GM18498 (cell line): ENCODE measurements around the gene CGB7.
"Not testable (repeated sequence)": the region's sequence is repeated elsewhere in the genome, so short reads cannot be mapped to it uniquely, and the experiment has no call there.

ENCODE experiments used
- ATAC-seq: cut with Tn5 transposase; IDR thresholded peaks from one replicate; pipeline ENCODE4 v1.9.1; 2021; ENCODE audit warnings: mild to moderate bottlenecking, moderate library complexity; ENCODE audit not compliant: unreplicated experiment

The CGB7 gene

DNA sequence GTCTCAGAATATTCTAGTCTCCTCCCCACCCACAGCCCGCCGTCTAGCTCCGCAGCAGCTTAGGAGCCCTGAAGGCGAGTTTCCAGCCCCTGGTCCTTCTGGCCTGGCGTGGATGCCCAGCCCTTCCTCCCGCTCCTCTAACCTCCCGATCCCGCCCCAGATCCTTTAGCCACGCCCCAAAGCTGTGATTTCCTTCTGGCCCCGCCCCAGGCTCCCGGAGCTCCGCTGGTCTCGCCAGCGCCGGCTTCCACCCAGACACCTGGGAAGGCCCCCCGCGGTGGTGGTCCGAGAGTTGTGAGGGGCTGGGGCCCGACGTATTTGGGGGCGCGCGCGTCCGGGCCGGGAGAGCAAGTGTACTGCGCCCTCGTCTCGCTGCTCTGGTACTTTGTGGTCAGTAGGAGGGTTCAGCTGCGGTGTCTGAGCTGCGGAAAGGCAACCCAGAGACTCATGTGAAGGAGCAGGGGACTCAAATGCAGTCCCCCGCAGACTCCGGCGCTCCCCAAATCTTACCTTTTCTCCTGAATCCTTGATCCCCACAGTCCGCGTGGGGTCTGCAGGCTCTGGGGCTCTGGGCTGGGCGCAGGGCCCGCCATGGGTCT, at the start of gene CGB7:
Gene CGB7 (minus strand): TSS at position 114 of the 599 bp plus-strand sequence. CDS start 2,374 bp downstream, outside the sequence.
- ATAC-seq = no peak

DNA sequence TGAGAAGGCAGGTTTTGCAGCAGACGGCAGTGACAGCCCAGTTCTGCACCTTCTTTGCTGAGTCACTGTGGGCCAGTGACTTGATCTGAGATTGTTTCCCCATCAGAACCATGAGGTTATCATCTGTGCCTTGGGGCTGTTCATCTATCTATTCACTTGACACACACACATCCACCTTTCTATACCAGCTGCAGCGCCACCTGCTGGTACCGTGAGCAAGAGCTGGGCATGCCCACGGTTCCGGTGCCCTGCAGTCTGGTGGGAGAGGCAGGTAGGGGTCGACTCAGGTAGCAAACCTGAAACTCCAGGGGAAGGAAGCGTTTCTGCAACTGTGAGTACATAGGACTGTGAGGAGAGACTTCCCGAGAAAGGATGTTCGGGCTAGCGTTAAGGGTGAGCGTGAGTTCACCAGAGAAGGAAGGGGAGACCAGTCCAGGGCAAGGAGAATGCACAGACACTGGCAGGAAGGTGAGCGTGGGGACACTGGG, 49.1 kb upstream of the CGB7 start:
- ATAC-seq = no peak

DNA sequence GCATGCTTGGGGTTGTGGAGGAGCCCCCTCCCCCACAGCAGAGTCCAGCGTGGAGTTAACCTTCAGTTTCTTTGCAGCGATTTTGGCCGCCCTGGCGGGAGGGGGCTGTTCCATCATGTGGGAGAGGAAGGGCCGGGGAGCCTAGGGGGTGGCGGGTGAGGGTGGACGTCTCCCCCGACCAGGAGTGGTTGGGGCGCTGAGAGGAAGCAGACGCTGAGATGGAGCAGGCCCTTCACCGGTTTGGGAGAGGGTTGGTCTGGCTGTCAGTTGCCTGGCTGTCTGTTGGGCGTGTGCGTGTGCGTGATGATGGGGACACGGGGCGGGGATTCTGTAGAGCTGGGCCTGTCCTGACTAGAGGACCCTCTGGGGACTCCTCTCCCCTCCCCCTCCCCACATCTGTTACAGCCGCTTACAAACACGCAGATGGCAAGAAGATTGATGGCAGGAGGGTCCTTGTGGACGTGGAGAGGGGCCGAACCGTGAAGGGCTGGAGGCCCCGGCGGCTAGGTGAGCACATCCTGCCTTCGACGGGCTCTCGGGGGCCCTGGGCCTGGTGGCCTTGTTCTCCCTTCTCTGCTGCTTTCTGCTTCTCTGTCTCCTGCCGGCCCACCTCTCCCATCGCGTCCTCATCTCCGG, 46.8 kb upstream of the CGB7 start:
- ATAC-seq = no peak

DNA sequence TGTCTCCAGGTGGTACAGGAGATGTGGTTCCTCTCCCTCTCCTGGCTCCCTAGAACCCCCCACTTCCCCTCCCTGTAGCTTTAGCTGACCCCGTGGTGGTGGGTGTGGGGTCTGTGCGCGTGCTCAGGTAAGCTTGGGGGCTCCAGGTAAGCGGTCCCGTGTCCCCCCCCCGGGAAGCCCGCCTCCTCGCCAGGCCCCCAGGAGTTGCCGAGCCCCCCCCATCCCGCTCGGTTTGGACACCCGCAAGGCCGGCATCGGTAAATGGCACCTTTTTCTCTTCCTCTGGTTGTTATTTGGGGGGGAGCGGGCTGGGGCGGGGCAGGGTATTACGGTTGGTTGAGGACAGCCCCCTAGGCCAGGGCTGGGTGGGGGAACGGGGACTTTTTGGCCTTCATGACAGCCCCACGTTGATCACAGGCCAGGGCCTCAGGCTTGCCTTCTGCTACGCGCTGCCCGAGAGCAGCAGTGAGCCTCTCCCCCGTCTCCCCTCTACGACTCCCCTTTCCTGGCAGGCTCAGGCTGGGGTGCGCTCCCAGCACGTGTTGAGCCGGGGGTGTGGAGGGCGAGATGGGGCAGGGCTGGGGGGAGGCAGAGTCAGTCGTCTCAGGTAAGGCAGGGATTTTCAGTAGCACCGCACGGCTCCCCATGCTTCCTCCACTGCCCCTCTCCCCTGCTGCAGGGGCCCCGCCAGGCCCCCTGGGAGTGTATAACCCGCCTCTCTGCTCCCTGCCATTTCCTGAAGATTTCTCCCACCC, 46.0 kb upstream of the CGB7 start:
- ATAC-seq = no peak

DNA sequence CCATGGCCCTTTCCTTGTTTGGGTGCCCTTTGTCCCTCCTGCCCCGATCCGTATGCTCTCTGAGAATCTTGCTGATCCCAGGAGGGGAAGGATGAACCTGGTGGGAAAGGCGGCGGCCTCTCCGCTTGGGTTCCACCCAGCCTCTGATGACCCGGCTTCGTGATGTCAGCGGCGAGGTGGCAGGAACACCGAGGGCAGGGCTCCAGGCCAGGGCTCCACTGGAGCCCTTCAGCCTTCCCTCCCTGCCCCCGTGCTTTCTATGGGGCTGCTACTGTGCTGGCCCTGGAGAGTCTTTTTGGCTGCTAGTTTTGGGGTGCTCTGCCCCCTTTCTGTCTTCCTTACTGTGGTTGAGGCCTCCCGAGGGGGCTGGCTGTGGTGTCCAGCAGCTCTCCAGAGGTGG, 44.8 kb upstream of the CGB7 start:
- no peak for ATAC-seq

DNA sequence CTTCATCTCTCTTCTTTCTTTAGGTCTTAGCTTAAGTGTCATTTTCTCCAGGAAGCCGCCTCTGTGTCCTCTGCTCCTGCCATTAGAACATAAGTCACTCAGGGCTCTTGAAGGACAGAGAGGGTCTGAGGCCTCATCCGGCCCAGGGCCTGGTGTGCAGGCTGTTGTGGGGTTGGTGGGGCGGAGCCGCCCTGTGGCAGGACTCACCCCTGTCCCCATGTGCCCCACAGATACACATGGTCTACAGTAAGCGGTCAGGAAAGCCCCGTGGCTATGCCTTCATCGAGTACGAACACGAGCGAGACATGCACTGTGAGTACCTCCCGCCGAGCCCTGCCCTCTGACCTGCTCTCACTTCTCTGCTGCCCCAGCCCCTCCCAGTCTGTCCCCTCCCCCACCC, 43.6 kb upstream of the CGB7 start:
- no peak for ATAC-seq

DNA sequence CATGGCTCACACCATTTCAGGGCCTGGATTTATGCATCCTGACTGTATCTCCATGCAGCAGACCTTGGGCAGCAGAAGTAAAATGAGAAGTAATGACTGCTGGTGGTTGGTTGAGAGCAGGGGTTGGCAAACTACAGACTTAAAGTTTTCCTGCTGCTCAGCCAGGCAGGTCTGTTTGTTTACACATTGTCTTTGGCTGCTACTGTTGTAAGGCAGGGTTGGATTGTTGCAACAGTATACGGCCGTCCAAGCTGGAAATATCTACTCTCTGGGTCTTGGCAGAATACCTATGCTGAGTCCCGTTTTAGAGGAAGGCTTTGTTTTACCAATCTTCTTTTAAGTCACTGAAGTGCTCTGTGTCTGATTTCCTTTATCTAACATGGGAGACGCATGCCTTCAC, 41.2 kb upstream of the CGB7 start:
- ATAC-seq = no peak

DNA sequence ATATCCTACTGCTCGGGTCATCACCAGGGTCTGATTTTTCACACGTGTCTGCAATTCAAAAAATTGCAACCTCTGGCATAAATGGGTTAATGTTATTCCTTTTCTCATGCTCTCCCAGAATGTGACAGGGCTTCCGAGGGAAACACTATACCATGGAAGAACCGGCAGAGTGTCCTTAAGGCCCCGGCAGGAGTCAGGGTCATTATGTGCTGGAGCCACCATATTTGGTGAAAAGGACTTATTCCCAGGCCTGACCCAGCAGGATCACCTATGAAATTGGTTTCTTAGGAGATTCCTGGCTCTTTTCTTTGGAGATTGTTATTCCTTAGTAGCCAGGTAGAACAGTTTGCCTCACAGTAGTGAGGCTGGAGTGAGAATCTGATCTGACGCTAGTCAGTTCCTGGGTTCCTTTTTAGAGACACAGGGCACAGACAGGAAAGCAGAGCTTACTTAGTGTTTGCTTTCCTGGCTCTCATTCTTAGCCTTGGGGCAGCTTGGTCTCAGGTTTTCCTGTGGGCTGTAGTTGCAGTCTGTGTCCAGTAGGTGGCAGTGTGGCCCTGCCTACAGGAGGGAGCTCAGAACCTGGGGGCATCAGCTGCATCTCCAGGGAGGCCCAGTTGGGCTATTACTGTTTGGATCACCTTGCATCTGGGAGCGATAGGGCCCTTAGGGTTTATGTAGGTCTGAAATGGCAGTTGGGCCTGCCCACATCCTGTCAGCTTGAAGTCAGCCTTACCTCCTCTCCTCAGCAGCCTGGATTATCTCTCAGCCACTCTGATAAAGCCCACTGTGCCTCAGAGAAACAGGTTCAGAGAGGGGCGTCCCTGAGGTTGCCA, 40.1 kb upstream of the CGB7 start:
- ATAC-seq = no peak

DNA sequence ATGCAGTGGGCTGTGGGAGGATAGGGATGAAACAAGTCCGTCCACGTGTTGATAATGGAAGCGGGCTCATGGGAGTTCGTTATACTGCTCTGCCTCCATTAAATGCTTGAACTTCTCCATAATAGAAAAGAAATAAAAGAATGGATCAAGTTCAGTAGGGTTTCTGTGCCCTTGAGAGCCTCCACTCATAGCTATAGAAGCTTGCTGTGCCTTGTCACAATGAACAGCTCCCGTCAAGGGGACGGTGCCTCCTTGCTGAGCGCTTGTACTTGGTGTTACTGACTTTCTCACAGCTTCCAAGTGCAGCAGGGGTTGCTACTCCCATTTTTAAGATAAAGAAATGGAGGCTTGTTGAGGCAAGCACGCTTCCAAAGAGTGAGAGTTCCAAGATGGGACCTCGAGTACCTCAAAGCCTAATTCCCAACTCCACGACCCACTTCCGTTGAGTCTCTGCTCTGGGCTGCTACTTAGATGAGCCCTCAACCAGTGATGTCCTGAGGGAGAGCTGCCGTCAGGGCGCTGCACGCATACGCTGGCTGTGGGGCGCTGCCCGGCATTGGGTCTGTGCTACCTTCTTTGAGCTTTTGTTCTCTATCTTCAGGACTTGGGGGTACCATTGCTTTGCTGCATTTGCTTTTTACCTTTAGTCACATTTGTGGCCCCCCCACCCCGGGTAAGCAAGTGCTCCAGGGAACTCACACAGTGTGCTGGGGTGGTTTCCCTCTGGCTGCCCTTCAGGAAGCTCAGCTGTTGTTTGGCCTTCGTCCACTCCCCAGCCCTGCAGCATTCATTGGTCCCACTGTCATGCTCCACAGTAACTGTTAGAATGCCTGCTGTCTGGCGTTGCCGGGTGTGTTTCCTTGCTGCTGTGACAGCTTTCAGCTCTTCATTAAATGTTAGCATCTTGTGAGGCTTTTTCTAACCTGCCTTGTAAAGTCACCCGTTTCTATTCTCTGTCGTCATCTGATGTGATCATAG, 37.2 kb upstream of the CGB7 start:
- no peak for ATAC-seq

DNA sequence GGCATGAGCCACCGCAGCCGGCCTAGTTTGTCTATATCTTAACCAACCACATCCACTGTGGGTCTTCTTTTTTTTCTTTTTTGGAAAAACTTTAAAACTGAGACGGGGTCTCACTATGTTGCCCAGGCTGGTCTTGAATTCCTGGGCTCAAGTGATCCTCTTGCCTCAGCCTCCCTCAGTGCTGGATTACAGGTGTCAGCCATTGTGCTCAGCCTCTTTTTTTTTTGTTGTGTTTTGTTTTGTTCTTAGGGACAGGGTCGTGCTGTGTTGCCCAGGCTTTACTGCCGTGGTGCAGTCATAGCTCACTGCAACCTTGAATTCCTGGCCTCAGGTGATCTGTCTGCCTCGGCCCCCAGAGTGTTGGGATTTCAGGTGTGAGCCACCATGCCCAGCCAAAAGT, 35.1 kb upstream of the CGB7 start:
- ATAC-seq = no peak

DNA sequence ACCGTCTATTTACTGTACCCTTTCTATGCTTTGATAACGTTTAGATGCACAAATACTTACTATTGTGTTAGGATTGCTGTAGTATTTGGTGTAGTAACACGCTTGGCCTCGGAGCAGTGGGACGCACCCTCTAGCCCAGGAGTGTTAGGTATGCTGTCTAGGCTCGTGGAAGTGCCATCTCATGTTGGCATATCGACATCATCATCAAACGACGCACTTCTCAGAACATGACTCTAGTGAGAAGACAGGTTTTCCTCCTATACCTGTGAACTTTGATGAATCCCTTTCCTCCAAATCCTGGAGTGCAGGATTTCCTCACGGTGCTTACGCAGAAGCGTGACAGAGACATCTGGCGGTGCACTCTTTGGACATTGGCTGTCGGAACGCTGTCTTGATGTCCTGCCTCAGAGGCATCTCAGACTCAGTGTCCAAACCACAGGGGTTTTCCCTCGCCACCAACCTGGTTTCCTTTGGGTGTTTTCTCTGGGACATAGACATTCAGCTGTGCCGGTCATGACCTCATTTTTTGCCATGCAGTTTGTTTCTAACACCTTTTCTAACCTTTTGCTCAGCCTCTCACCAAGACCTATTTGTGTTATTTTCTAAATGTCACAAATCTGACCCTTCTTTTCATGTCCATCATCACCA, 34.0 kb upstream of the CGB7 start:
- no peak for ATAC-seq

DNA sequence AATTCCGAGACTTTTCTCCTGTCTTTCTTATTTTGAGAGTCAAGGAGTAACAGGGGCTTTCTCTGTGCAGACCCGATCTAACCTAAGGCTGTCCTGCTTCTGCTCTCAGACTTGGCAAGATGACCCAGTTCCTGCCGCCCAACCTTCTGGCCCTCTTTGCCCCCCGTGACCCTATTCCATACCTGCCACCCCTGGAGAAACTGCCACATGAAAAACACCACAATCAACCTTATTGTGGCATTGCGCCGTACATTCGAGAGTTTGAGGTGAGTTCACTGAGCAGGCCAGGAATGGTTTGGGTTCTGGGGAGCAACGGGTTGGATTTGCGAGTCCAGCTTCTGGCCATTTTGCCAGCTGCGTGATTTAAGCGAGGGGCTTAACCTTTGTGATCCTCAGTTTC, 28.7 kb upstream of the CGB7 start:
- no peak for ATAC-seq

DNA sequence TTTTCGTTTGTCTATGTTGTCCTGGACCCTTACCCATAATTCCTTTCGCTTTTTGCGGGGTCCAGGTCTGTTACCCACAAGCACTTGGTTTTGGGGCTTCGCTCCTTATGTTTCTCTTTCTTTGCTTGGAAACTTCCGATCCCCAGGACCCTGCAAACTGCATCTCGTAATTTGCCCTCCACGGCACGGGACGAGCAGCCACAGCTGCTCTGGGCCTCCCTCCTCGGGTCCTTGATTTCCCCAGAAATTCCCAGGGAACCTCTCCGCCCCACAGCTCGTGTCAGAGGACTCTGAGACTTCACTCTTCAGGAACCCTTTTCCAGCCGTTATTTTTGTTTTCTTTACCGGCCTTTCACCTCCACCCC, 28.3 kb upstream of the CGB7 start:
- no peak for ATAC-seq

DNA sequence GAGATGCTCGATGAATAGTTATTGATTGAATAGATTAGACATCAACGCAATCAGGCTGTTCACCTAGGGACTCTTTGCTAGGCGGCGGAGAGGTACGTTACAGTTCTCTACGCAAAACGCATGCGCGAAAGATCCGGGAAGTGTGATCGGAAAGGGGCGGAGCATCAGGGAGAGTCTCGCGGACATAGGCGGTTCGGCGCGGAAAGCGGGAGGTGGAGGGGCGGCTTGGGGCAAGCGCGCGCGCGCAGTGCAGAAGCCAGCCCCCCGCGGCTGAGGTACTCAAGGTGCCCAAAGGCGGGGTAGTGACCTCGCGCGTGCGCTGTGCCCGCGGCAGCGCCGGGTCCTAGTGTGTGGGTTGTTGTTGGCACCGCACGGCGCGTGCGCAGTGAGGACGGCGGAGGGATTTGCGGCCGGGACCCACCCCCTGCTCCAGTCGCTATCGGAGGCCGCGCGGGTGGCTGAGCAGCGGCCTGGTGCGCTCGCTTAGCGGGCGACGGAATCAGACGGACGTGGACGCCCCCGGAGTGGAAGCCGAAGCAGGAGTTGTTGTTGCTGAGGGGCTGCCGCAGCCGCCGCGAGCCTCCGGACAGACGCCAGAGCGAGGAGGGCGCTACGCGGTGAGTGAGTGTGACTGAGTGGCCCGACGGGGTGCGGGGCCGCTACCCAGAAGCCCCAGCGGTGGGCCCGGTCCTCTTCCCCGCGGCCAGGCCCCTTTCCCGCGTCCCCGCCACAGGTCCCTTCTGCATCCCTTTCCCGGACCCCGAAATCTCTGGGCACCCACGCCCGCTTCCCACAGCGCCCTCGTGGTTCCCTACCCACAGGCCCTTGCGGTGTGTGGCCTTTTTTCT, 27.7 kb upstream of the CGB7 start, which contains the start of gene SNRNP70:
Gene SNRNP70 (plus strand): TSS at position 432 of the 848 bp plus-strand sequence. CDS start 964 bp downstream, outside the sequence.
- peak; percentile 91 for ATAC-seq

DNA sequence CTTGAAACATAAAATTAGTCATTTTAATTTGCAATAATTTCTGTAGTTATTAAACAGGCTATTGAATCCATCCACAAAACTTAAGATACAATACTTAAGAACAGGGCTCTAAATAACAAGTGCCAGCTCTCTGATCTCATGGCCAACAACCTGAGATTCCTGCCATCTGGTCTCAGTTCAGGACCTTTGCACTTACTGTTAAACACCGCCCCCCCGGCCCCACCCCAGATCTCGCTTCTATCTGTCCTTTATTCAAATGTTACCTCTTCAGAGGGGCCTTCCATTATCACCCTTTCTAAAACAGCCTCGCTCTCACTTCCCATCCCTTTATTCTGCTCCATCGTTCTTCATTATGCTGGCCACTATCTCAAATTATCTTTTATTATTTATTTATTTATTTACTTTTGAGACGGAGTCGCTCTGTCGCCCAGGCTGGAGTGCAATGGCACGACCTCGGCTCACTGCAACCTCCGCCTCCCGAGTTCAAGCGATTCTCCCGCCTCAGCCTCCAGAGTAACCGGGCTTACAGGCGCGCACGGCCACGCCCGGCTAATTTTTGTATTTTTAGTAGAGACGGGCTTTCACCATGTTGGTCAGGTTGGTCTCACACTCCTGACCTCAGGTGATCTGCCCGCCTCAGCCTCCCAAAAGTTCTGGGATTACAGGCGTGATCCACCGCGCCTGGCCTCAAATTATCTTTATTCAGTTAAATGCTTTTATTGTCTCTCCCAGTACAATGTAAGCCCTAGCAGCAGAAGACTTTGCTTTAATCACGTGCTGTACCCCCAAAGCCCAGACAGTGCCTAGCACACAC, 26.9 kb upstream of the CGB7 start:
- no peak for ATAC-seq

DNA sequence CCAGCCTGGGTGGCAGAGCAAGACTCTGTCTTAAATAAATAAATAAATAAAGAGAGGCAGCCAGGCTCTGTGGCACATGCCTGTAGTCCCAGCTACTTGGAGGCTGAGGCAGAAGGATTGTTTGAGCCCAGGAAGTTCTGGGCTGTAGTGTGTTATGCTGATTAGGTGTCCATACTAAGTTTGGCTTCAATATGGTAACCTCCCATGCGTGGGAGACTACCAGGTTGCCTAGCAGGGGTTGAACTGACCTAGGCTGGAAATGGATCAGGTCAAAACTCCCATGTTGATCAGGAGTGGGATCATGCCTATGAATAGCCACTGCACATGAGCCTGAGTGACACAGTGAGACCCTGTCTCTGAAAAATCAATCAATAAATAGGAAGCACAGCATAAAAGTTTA, 23.7 kb upstream of the CGB7 start:
- ATAC-seq = no peak

DNA sequence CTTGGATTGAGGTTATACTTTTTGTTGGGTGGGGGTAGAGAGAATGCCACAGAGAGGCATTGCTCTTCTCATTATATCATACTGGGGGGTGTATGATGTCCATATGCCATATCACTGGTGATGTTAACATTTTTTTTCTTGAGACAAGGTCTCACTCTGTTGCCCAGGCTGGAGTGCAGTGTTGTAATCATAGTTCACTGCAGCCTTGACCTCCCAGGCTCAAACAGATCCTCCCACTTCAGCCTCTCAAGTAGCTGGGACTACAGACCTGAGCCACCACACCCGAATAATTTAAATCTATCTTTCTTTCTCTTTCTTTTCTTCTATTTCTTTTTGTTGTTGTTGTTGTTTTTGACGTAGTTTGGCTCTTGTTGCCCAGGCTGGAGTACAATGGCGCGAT, 22.8 kb upstream of the CGB7 start:
- no peak for ATAC-seq

DNA sequence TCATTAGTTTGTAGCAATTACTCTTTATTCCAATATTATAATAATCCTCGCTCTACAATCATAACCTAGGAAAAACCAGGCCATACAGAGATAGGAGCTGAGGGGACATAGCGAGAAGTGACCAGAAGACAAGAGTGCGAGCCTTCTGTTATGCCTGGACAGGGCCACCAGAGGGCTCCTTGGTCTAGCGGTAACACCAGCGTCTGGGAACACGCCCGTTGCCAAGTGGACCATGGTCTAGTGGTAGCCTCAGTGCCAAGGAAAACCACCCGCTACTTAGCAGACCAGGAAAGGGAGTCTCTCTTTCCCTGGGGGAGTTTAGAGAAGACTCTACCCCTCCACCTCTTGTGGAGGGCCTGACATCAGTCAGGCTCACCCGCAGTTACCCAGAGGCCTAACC, 17.3 kb upstream of the CGB7 start:
- not testable (repeated sequence) for ATAC-seq
